Measurements from ENCODE around the gene ALOX5AP. TPM values are rescaled to one million over a fixed set of nuclear protein-coding genes. Genes with fewer than 3 reads are reported as not detected.

The ALOX5AP gene
- total RNA-seq, 1 donor from 2014 or later = 0.57 TPM

DNA sequence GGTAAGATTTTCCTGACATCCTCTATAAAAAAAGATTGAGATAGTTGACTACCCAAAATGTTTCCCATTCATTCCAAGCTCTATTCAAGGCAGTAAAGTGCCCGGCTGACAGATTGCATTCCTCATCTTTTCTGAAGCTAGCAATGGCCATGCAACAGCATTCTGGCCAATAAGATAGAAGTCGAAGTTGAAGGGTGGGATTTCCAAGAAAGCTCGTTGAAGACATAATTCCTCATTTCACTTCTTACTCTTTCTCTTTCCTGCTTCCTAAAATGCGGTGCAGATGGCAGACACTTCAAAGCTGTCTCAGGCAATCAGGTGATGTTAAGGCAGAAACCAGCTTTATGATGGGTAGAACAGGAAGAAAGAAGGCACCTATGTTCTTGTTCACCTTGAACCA is 13.4 kb upstream of the ALOX5AP start:
- Mint-ChIP-seq H3K36me3 (ENCODE audit: low read depth) (no peaks in the 10 kb centered on the region), H3K4me1 (ENCODE audit: low read depth) (peaks cover 19% of the 10 kb centered on the region), H3K27me3 (ENCODE audit: low read depth) (no peaks in the 10 kb centered on the region), H3K4me3 (ENCODE audit: unreplicated experiment) (no peak overlapping the region), H3K9me3 (ENCODE audit: low read depth) (no peaks in the 10 kb centered on the region), H3K27ac (ENCODE audit: unreplicated experiment) (no peak overlapping the region)
- no peak for DNase-seq (ENCODE audit: low spot score)
- no peak for TF ChIP-seq CTCF (IDR thresholded peaks at IDR 0.05)

DNA sequence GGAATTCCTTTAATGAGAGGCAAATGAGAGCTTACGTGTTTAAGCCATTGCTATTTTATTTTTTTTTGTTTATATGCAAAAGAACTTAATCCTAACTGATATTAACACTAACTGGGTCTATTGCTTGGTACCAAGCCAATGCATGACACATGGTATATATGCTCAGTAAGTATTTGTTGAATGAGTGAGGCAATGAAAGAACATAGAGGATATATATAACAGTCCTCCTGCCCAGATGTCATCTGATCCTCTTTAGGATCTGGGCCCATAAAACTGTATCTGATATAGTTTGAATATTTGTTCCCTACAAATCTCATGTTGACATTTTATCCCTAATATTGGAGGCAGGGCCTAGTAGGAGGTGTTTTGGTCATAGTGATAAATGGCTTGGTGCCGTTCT is 13.0 kb upstream of the ALOX5AP start:
- no peaks in the 10 kb centered on the region for H3K9me3 Mint-ChIP-seq (ENCODE audit: low read depth)

GRCh38 chr13:30724778-30725177 is 10.6 kb upstream of the ALOX5AP start:
- H3K36me3 Mint-ChIP-seq (ENCODE audit: low read depth) = no peaks in the 10 kb centered on the region
- no peak for TF ChIP-seq CTCF (IDR thresholded peaks at IDR 0.05)
- H3K4me1 Mint-ChIP-seq (ENCODE audit: low read depth) = peaks cover 8% of the 10 kb centered on the region
- no peaks in the 10 kb centered on the region for H3K9me3 Mint-ChIP-seq (ENCODE audit: low read depth)
- no peak overlapping the region for H3K27ac Mint-ChIP-seq (ENCODE audit: unreplicated experiment)
- no peak overlapping the region for H3K4me3 Mint-ChIP-seq (ENCODE audit: unreplicated experiment)
- no peak for DNase-seq (ENCODE audit: low spot score)
- no peaks in the 10 kb centered on the region for H3K27me3 Mint-ChIP-seq (ENCODE audit: low read depth)

More for the DNA sequence above, 13.0 kb upstream of the ALOX5AP start:
- Mint-ChIP-seq H3K36me3 (ENCODE audit: low read depth) (no peaks in the 10 kb centered on the region), H3K27ac (ENCODE audit: unreplicated experiment) (no peak overlapping the region), H3K4me1 (ENCODE audit: low read depth) (peaks cover 19% of the 10 kb centered on the region), H3K4me3 (ENCODE audit: unreplicated experiment) (no peak overlapping the region), H3K27me3 (ENCODE audit: low read depth) (no peaks in the 10 kb centered on the region)
- TF ChIP-seq CTCF (IDR thresholded peaks at IDR 0.05) = no peak
- DNase-seq (ENCODE audit: low spot score) = no peak

GRCh38 chr13:30725326-30726085 is 9.8 kb upstream of the ALOX5AP start:
- H3K4me1 Mint-ChIP-seq (ENCODE audit: low read depth) = peaks cover 3% of the 10 kb centered on the region
- H3K9me3 Mint-ChIP-seq (ENCODE audit: low read depth) = no peaks in the 10 kb centered on the region
- H3K4me3 Mint-ChIP-seq (ENCODE audit: unreplicated experiment) = no peak overlapping the region
- H3K27ac Mint-ChIP-seq (ENCODE audit: unreplicated experiment) = no peak overlapping the region
- no peaks in the 10 kb centered on the region for H3K36me3 Mint-ChIP-seq (ENCODE audit: low read depth)
- DNase-seq (ENCODE audit: low spot score) = no peak
- no peak for TF ChIP-seq CTCF (IDR thresholded peaks at IDR 0.05)
- no peaks in the 10 kb centered on the region for H3K27me3 Mint-ChIP-seq (ENCODE audit: low read depth)

GRCh38 chr13:30726192-30726591 is 9.2 kb upstream of the ALOX5AP start:
- Mint-ChIP-seq H3K4me3 (ENCODE audit: unreplicated experiment) (no peak overlapping the region), H3K36me3 (ENCODE audit: low read depth) (no peaks in the 10 kb centered on the region), H3K9me3 (ENCODE audit: low read depth) (no peaks in the 10 kb centered on the region), H3K4me1 (ENCODE audit: low read depth) (peaks cover 3% of the 10 kb centered on the region), H3K27me3 (ENCODE audit: low read depth) (no peaks in the 10 kb centered on the region), H3K27ac (ENCODE audit: unreplicated experiment) (no peak overlapping the region)
- DNase-seq (ENCODE audit: low spot score) = no peak
- no peak for TF ChIP-seq CTCF (IDR thresholded peaks at IDR 0.05)
